Activated CD8-positive, alpha-beta memory T cell treated with anti-CD3 and anti-CD28 coated beads, Interleukin-2, amount 50 U/mL, for 4 hours (primary cell): Measurements from ENCODE around the gene GALNT15.
A peak's percentile ranks its signal among the peaks of the same experiment; 100 is the strongest.

Source experiments
- DNase-seq: peaks from one replicate; pipeline ENCODE4 v3.0.0-alpha.2; 2020

Gene GALNT15

GRCh38 chr3:16168211-16168610 is 6.3 kb upstream of the GALNT15 start:
- DNase-seq, result no peak

DNA sequence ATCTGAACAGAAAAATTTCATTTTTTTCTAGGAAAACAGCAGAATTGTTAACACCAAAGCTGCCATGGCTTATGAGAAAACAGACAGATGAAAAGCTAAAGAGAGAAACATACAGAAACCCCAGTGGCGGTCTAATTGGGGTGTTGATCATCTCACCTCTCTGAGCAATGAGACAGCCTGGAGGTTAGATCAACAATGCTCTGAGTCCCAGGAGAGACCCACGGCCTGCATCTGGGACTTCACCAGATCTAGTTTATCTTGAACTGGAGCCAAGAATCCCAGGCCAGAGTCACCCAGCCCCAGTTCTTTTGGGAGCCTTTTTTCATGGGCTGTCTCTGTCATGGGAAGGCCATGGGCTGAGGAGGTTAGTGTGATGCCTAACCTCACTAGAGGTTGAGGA is 3.5 kb upstream of the GALNT15 start:
- no peak for DNase-seq

DNA sequence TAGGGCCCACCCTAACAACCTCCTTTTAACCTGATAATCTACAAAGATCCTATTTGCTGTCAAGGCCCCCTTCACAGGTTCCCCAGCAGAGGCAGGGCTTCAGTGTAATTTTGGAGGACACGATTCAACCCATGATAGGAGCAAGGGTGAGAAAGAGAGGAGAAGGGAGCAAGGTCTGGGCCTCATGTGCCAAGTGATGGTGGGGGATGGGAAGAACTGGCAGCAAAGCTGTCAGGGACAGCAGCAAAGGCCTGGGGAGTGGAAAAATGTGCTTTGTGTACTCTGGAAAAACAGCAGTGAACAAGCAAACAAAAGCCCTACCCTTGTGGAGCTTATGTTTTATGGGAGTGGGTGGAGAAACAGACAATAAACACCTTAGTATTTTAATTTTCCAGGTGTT is 2.7 kb upstream of the GALNT15 start:
- DNase-seq, result no peak

DNA sequence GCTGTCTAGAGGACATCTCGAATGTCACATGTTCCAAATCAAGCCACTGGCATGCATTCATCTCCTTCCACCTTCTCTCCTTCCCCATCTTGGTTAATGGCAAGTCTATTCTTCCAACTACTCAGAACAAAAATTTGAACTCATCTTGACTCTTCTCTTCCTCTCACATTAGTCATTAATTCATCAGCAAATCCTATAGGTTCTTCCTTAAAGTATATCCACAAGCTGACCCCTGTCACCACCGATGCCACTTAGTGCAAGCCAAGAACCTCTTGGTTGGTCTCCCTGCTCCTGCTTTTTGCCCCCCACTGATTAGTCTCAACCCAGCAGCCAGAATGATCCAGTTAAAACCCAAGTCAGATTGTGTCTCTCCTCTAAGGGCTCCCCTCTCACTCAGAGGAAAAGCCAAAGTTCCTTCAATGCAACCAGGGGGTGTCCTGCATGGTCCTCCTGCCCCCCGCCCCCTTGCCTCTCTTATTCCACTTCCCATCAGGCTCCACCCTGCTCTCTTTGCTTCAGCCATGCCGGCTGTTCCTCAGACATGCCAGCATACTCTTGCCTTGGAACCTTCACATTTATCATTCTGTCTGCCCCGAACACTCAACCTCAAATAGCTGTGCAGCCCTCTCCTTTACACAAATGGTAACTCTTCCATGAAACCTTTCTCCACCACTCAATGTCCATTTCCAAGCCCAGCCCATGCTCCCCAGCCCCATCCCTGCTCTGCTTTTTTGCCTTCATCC is 1.0 kb upstream of the GALNT15 start:
- DNase-seq, result no peak

GRCh38 chr3:16174026-16174355 is 489 bp upstream of the GALNT15 start:
- no peak for DNase-seq

DNA sequence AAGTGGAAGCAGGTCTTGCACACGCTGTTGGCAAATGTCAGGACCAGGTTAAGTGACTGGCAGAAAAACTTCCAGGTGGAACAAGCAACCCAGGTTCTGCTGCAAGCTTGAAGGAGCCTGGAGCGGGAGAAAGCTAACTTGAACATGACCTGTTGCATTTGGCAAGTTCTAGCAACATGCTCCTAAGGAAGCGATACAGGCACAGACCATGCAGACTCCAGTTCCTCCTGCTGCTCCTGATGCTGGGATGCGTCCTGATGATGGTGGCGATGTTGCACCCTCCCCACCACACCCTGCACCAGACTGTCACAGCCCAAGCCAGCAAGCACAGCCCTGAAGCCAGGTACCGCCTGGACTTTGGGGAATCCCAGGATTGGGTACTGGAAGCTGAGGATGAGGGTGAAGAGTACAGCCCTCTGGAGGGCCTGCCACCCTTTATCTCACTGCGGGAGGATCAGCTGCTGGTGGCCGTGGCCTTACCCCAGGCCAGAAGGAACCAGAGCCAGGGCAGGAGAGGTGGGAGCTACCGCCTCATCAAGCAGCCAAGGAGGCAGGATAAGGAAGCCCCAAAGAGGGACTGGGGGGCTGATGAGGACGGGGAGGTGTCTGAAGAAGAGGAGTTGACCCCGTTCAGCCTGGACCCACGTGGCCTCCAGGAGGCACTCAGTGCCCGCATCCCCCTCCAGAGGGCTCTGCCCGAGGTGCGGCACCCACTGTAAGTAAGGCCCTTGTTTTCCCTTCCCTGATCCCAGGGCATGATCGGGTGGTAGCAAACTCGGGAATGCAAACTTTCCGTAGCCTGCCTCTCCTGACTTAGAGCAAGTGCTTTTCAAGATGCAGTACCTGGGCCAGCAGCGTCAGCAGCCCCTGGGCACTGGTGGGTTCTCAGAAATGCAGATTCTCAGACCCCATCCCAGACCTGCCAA is 759 bp downstream of the GALNT15 start:
- DNase-seq, result no peak

DNA sequence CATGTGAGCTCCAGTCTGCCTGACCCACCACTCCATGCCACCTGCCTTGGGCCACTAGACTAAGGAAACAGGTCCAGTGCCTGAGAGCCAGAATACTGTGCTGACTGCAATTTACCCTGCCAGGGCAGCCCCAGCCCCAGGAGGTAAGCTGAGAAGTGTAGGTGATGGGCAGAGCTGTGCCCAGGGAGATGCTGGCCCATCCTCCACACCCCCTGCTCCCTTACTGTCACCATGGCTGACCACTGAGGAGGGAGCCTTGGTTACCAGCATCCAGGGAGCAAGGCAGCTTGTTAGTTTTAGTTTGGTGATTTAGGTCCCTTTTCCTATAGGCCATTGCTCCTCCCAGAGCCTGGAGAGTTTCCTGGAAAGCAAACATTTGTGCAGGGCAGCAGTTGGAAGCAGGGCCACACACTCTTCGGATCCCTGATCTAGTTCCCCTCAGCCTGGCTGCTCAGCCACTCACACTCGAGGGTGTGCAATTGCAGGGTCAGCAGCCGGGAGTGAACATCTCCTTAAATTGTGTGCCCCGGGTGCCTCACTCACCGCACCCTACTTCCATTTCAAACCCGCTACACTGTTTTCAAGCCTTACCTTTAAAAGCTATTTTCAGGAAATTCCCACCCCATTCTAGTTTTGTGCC is 2.0 kb downstream of the GALNT15 start:
- no peak for DNase-seq

DNA sequence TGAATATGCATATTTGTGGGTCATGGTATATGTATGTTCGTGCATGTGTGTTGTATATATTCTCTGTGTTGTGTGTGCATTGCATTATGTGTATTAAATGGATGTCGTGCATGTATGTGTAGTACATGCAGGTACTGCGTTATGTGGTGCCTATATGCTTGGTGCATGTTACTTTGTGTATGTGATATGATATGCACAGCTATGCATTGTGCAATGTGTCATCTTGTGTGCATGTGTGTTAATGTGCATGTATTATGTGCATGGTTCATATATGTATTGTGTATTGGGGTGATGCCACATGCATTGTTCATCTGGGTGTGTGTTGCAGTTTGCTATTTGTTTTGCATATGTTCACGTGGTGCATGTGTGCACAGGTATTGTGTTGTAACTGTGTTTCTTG is 2.9 kb downstream of the GALNT15 start:
- no peak for DNase-seq

DNA sequence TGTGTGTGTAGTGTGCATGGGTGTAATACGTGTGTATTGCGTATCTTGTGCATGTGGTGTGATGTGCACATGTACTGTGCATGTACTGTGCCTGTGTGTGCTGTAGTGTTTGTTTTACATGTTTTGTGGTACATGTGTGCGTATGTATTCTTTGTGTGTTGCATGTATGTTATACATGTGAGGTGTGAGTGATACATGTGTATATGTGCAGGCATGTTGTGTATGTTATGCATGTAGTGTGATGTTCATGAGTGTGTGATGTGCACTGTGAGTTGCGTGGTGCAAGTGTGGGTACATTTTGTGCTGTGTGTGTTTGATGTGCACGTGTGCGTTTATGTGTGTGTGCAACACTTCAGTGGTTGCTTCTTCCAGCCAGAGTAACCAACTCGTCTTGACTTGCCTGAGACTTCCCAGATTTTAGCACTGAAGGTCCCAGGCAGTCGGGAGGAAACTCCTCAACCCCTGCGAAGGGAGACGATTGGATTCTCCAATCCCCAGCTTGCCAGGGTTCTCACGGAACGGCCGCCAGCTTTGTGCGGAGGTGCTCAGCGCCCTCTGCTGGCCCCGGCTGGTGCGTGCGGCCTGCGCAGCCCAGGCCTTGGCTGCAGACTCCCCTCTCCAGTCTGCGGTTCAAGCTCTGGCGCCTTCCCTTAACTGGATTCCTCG is 3.6 kb downstream of the GALNT15 start:
- DNase-seq, result peak; percentile 63

- no peak for DNase-seq
Observed at GRCh38 chr3:16178628-16178988, 4.1 kb downstream of the GALNT15 start.

- no peak for DNase-seq
Observed at GRCh38 chr3:16179261-16179660, 4.8 kb downstream of the GALNT15 start.

GRCh38 chr3:16179771-16180736 is 5.6 kb downstream of the GALNT15 start:
- DNase-seq, result no peak

DNA sequence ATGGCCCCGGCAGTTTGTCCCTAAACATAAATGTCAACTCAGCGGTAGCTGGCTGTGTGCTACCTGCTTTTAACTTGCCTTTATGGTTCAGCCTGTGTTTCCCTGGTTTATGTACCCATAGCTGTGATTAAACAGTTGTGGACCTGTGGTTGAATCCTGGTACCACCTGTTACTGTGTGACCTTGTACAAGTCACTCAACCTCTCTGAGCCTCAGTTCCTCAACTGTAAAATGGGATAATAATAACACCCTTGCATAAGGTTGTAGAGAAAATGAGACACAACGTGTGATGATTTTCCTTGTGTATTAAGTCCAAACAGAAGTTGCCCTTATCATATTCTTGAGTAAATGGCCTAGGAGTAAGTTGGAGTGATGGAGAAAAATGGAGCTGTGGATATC is 6.3 kb downstream of the GALNT15 start:
- no peak for DNase-seq

DNA sequence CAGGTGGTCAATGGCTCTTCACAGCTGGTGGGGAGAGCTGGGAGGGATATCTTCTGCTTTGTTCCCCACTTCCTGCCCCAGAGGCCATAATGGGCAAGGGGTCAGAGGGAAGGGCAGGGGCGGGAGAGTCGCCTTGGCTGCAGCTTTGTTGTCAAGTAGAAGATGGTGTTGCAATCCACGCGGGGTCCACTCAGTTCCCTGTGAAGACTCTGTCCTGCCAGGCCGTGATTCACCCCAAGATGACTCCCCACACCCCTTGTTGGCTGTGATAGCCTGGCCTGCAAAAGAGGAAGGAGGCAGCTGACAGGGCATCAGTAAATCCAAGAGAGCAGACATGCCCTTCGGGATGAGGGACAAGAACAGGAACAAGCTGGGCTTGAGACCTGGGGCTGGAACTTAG is 6.9 kb downstream of the GALNT15 start:
- DNase-seq, result no peak

DNA sequence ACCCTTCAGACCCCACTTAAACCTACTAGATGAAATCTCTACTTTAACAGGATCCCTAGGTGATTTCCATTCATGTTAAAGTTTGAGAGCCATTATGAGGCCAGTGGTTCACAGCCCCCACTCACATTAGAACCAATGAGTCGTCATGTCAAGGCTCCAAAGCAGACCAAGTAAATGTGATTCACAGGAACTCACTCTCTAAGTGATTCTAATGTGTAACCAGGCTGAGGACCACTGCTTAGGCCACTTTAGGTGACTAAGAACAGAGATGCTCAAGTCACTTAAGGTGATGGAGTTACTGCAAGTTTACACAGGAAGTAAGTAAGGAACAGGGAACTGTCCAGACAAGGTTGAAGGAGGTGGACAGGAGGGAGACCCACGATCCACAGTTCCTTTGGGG is 7.7 kb downstream of the GALNT15 start:
- no peak for DNase-seq

GRCh38 chr3:16182612-16183011 is 8.1 kb downstream of the GALNT15 start:
- no peak for DNase-seq

DNA sequence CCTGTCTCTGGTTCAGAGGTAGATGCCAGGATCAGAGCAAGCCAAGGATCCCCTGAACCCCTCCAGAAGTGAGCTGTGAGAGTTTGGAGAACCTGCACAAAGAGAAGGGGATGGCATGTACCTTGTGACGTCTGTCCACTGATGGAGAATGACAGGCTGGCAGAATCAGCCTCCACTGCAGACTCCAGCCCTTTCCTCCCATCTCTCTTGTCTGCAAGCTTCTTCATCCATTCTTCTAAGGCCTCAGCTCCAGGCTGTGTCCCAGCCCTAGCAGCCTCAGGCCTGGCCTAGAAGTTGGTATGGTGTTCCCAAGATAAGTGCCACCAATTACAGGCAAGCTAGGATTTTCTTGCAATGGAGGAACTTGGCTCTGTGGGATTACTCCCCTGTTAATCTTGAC is 8.6 kb downstream of the GALNT15 start:
- no peak for DNase-seq

- no peak for DNase-seq
Observed at GRCh38 chr3:16183601-16184270, 9.3 kb downstream of the GALNT15 start.

DNA sequence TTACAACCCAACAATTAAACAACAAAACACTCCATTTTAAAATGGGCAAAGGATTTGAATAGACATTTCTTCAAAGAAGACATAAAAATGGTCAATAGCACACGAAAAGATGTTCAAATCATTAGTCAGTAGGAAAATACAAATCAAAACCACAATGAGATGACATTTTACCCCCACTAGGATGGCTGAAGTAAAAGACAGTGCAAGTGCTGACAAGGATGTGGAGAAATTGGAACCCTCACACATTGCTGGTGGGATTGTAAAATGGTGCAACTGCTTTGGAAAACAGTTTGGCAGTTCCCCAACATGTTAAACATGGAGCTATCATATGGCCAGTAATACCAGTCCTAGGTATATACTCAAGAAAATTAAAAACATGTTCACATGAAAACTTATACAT is 11.6 kb downstream of the GALNT15 start:
- DNase-seq, result no peak

- no peak for DNase-seq
Observed at GRCh38 chr3:16186565-16186964, 12.1 kb downstream of the GALNT15 start.

DNA sequence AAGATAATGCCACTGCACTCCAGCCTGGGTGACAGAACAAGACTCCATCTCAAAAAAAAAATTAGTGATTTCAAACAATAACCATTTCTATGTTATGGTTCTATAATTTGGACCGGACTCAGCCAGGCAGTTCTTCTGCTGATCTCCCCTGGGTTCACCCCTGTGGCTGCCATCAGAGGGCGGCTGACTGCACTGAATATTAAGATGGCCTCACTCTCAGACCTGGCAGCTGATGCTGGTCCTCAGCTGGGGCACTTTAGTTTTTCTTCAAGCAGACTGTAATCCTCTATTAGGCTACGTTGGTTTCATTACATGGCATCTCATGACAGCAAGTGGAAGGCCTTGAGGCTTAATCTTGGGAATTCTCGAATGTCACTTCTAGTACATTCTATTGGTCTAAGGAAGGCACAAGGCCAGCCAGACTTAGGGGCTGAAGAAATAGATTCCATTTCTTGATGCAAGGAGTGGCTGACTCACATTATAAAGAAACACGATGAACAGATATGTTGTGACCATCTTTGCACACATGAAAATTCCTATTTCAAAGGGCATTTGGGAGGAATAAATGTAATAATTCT is 12.8 kb downstream of the GALNT15 start:
- no peak for DNase-seq
